ENCODE data around the gene SLC2A8.

SLC2A8 gene, protein sequence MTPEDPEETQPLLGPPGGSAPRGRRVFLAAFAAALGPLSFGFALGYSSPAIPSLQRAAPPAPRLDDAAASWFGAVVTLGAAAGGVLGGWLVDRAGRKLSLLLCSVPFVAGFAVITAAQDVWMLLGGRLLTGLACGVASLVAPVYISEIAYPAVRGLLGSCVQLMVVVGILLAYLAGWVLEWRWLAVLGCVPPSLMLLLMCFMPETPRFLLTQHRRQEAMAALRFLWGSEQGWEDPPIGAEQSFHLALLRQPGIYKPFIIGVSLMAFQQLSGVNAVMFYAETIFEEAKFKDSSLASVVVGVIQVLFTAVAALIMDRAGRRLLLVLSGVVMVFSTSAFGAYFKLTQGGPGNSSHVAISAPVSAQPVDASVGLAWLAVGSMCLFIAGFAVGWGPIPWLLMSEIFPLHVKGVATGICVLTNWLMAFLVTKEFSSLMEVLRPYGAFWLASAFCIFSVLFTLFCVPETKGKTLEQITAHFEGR

GRCh38 chr9:127396808-127397645, at the start of gene SLC2A8:
Gene SLC2A8, plus strand, starts transcription at chr9:127397169. Its CDS starts 62 bp downstream, at chr9:127397231.
- DNase-seq (ENCODE audit: low spot score), result peak; percentile 100

GRCh38 chr9:127347831-127348776, 48.9 kb upstream of the SLC2A8 start:
- peak; percentile 19 for DNase-seq (ENCODE audit: low spot score)

DNA sequence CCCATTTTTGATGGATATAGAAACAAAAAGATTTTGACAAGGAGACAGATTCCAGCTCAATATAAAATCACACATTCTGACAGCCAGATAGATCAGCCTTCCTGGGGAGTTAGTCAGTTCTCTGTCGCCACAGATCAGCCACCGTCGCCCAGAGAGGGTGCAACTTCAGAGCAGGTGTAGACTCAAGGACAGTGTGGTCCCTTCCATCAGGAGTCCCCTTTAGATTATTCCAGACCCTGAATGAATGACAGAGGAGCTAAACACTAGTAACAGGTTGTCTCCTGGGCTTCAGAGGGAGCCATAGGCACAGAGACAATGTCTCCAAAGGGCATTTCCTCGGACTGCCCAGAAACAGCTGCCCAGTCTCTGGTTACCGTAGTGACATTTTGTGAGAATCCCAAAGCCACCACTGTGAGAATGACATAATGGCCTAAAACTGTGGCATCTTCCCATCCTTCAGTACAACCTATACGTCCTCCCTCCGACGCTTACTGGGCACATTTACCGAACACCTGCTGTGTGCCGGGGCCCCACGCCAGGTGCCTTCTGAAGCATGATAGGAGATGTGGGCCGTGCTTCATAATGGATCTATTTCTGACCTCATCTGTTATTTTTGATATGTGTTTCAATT, 47.4 kb upstream of the SLC2A8 start:
- DNase-seq (ENCODE audit: low spot score), result no peak

DNA sequence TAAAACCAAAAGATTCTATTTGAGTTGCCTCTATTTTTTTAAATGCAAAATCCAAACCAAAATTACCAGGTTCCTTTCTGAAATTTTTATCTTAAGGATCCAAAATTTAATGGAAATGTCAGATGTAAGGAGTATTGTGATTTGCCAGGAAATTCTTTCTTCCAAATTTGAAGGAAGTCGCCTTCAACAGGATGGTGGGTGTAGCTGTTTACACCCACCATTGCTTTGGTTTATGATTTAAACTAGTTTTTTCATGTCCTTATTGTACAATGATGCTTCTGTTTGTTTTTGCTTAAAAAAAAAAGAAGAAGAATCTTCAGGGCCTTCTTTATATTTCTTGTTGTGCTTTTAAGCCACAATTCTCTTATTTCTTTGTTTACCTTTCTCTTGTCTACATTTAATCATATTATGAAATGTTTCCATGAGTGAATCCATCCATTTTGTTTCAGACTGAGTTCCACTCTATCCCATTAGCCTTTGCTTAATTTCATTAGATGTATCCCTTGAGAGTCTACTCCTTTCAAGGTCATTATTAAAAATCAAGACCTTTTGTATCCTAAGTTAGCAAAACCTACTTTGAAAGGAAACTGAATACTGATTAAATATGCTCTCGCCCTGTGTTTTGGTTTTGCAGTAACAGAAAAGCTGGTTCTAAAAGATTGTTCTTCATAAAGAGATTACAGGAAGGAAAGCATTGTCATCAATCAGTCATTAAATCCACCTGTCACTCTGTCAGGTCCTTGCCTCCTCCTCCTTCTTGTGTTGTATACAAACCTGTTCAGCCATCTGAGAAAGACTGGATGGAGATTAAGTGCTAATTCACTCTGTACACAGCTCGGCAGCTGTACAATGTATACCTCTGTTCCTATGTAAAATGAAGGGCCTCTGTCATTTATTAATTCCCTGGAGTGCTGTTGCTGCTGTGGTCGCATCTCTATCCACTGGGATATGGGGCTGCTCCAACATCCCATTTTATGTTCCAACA, 45.5 kb upstream of the SLC2A8 start:
- no peak for DNase-seq (ENCODE audit: low spot score)

- DNase-seq (ENCODE audit: low spot score), result no peak
Observed at GRCh38 chr9:127353882-127354281, 43.1 kb upstream of the SLC2A8 start.

DNA sequence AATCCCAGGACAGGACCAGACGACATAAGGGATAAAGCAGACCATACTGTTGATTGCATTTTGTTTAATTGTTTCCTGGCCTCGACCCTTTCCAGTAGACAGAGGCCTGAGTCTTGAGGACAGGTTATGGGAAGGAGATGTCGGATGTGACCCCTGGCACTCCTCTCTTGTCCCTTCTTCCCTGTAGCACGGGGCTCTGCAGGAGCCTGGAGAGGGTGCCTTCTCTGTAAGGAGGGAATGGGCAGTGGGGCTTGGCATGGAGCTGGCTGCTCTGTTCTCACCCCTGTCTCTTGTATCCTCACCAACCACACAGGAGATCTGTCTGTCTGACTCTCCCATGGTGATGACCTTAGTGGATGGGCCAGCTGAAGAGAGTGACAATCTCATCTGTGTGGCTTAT, 40.1 kb upstream of the SLC2A8 start:
- DNase-seq (ENCODE audit: low spot score), result no peak

GRCh38 chr9:127358023-127358535, 38.9 kb upstream of the SLC2A8 start:
- DNase-seq (ENCODE audit: low spot score), result no peak

DNA sequence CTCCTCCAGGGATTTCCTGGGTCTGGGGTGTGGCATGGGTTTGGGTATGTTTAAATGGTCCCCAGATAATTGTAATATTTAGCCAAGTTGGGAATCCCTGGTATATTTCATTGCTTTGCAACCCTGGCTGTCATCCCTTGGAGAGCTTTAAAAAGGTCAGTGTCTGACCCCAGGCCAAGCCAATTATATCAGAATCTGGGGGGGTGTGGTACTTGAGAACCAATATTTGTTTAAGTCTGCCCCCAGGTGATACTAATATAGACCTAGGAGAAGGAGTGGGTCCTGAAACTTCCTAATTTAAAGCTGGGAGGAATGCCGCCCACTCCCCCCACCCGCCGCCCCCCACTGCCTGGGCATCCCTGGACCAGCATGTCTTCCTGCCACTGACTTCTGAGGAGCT, 38.2 kb upstream of the SLC2A8 start:
- DNase-seq (ENCODE audit: low spot score), result no peak

- no peak for DNase-seq (ENCODE audit: low spot score)
Observed at GRCh38 chr9:127360250-127360649, 36.7 kb upstream of the SLC2A8 start.

DNA sequence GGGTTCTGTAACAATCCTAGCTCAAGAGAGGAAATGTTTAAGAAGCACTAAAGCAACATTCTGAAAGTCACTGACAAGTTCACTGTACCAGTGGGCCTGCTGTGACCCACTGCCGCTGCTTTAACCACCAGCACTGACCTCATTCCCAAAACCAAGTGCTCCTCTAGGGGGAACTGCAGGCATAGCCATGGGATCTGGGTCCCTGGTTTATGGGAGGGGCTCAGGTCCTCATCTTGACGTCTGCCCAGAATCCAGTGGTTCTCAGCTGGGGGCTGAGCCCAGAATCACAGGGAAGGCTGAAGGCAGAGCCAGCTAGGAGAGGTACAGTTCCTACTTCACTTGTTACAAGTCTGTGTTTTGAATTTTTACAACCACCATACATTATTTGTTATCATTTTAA, 36.1 kb upstream of the SLC2A8 start:
- no peak for DNase-seq (ENCODE audit: low spot score)

DNA sequence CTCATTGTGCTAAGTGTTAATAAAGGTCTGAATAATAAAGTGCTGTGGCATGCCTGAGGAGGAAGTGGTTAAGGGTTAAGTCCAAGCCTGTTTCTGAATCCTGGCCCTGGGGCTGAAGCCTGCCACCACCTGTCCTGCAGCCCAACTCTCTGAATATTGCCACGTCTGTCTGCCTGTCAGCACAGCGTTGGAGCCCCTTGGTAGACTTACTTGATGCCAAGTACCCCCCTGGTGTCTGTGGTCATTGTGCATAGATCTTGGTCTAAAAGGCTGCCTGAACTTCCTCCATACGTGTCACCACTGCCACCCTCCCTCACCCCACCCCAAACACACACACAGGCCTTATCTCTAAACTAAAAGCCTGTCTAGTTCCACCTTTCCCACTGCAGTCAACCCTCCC, 35.4 kb upstream of the SLC2A8 start:
- DNase-seq (ENCODE audit: low spot score), result no peak

DNA sequence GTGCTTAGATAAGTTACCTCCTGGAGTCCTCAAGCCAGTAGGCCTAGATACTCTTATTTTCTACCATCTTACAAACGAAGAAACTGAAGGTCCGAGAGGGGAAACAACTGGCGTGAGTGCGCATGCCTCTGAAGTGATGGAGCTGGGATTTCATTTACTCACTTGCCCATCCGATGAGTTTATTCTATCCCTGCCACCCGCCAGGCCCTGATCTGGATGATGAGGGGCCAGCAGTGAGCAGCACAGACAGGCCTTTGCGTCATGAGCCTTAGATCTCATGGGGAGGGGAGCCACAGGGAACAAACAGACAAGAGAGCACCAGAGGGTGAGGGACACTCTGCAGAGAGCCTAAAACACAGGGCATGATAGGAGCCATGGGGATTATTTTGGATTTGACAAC, 34.1 kb upstream of the SLC2A8 start:
- DNase-seq (ENCODE audit: low spot score), result no peak

DNA sequence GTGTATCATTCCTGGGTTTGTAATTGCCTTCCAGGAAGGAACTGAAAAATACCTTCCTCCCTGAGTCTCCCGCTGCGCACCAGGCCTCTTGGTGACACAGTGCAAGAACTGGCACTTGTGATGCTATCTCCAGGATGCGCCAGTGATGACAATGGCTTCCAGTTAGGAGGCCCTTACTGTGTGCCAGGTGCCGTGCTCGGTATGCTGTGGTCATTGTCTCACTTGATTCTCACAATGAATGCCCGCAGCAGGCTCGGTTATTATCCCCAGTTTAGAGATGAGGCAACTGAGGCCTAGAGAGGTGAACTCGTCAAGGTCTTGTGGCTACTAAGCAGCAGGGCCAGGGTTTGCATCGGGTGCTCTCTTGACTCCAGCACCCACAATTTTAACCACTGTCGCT, 31.5 kb upstream of the SLC2A8 start:
- DNase-seq (ENCODE audit: low spot score), result no peak

- no peak for DNase-seq (ENCODE audit: low spot score)
Observed at GRCh38 chr9:127366594-127366993, 30.4 kb upstream of the SLC2A8 start.

- DNase-seq (ENCODE audit: low spot score), result no peak
Observed at GRCh38 chr9:127368852-127369402, 28.0 kb upstream of the SLC2A8 start.

DNA sequence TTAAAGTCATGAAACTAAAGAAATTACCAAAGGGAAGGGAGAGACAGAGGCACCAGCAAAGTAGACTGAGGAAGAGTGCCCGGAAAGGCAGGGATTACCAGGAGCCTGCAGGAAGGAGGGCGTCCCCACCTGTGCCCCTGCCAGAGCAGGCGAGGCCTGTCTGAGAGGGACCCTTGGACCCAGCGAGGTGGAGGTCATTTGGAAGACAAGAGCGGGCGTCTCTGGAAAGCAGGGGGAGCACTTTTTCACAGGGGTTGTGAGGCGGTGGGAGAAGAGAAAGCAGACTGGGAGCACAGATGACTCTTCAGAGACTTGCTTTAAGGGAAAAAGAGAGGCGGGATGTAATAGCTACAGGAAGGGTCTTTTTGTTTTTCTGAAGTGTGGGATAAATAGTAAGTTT, 27.5 kb upstream of the SLC2A8 start:
- no peak for DNase-seq (ENCODE audit: low spot score)

DNA sequence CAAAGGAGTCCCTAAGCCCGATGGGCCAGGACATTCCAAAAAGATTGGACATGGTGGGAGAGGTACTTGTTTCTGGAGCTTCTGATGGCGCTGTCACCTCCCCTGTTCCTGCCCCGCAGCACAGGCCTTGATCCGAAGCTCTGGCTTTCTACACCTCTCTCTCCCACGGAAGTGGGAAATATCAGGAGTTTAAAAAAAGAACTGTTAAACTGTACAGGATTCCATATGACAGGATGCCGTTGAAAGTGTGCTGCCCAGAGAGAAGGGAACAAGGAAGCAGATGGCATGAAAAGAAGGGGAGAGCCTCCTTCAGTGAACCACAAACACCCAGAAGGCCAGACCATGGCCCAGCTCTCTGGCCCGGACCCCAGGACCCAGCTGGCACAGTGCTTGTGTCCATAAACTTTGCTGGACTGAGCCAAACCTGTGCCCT, 26.8 kb upstream of the SLC2A8 start:
- no peak for DNase-seq (ENCODE audit: low spot score)

GRCh38 chr9:127370672-127371648, 26.0 kb upstream of the SLC2A8 start:
- DNase-seq (ENCODE audit: low spot score), result no peak
